ENCODE measurements around the gene STX19. TPM values are rescaled to one million over a fixed set of nuclear protein-coding genes. Genes with fewer than 3 reads are reported as not detected.

STX19 gene
- total RNA-seq, 1 donor from 2014 or later, result not detected

- TF ChIP-seq, protein P1, sequence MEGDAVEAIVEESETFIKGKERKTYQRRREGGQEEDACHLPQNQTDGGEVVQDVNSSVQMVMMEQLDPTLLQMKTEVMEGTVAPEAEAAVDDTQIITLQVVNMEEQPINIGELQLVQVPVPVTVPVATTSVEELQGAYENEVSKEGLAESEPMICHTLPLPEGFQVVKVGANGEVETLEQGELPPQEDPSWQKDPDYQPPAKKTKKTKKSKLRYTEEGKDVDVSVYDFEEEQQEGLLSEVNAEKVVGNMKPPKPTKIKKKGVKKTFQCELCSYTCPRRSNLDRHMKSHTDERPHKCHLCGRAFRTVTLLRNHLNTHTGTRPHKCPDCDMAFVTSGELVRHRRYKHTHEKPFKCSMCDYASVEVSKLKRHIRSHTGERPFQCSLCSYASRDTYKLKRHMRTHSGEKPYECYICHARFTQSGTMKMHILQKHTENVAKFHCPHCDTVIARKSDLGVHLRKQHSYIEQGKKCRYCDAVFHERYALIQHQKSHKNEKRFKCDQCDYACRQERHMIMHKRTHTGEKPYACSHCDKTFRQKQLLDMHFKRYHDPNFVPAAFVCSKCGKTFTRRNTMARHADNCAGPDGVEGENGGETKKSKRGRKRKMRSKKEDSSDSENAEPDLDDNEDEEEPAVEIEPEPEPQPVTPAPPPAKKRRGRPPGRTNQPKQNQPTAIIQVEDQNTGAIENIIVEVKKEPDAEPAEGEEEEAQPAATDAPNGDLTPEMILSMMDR (conservative IDR thresholded peaks at IDR 0.05; ENCODE audit: low read depth, low read length), result no peak
- DNase-seq (ENCODE audit: low read depth), result no peak
These were observed 38.4 kb upstream of the STX19 start for GRCh38 chr3:94066506-94067500.

GRCh38 chr3:94065819-94066480, 37.6 kb upstream of the STX19 start:
- no peak for DNase-seq (ENCODE audit: low read depth)
- TF ChIP-seq, protein P1 (conservative IDR thresholded peaks at IDR 0.05; ENCODE audit: low read depth, low read length), result no peak
- H3K4me3 ChIP-seq (ENCODE audit: low read depth, low read length), result no peak overlapping the region

More at GRCh38 chr3:94066506-94067500, 38.4 kb upstream of the STX19 start:
- H3K4me3 ChIP-seq (ENCODE audit: low read depth, low read length), result no peak overlapping the region

GRCh38 chr3:94065122-94065521, 36.7 kb upstream of the STX19 start:
- H3K4me3 ChIP-seq (ENCODE audit: low read depth, low read length), result no peak overlapping the region
- no peak for DNase-seq (ENCODE audit: low read depth)
- TF ChIP-seq, protein P1 (conservative IDR thresholded peaks at IDR 0.05; ENCODE audit: low read depth, low read length), result no peak

DNA sequence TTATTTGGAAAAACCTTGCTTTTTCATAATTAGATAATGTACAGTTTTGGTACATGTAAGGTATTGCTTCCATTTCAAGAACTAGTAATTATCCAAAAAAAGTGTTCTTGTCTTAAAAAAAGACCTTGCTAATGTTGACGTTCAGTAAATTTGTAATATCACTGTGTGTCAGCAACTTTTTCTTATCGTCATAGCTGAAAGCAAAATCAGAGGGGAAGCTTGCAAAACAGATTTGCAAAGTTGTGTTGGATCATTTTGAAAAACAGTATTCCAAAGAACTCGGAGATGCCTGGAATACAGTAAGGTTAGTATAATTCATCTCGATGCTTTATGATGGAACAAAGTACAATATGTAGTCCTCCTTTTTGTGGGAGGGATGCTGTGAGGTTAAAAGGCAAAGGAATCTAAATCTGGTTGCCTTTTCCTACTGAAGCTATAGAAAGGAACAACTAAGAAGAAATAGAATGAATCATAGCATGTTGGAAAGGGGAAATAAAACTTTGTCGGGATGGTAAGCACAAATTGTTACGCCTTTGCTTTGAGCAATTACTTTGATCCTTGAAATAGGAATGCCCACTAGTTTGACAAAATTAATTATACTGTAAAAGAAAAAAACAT, 36.0 kb upstream of the STX19 start:
- no peak for DNase-seq (ENCODE audit: low read depth)
- H3K4me3 ChIP-seq (ENCODE audit: low read depth, low read length), result no peak overlapping the region
- TF ChIP-seq, protein P1 (conservative IDR thresholded peaks at IDR 0.05; ENCODE audit: low read depth, low read length), result no peak

DNA sequence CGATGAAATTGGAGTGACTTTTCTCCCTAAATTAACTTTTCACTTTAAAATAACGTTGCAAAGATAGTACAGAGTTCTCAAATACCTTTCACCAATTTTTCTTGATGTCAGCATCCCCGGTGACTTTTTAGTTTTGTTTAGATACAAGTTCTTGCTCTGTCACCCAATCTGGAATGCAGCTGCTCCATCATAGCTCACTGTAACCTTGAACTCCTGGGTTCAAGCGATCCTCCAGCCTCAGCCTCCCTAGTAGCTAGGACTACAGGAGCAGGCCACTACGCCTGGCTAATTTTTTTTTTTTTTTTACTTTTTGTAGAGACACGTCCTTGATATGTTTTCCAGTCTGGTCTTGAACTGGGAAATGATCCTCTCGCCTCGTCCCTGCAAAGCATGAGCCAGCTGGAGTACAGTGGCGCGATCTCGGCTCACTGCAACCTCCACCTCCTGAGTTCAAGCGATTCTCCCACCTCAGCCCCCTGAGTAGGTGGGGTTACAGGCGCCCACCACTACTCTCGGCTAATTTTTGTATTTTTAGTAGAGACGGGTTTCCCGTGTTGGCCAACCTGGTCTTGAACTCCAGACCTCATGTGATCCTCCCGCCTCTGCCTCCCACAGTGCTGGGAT, 35.2 kb upstream of the STX19 start:
- TF ChIP-seq, protein P1 (conservative IDR thresholded peaks at IDR 0.05; ENCODE audit: low read depth, low read length), result no peak
- DNase-seq (ENCODE audit: low read depth), result no peak
- H3K4me3 ChIP-seq (ENCODE audit: low read depth, low read length), result peak overlapping the region; percentile 85

GRCh38 chr3:94062513-94063404, 34.4 kb upstream of the STX19 start, which contains the start of the genes DHFR2 and NSUN3:
TSS of gene DHFR2 (minus strand) at chr3:94062916. CDS start at chr3:94061511, 1,405 bp downstream.
TSS of gene NSUN3 (plus strand) at chr3:94063061. CDS start at chr3:94063127, 66 bp downstream.
- H3K4me3 ChIP-seq (ENCODE audit: low read depth, low read length), result peak within 1 kb of the TSS; percentile 85
- TF ChIP-seq, protein P1 (conservative IDR thresholded peaks at IDR 0.05; ENCODE audit: low read depth, low read length), result no peak
- peak; percentile 92 for DNase-seq (ENCODE audit: low read depth)
